Esophagus squamous epithelium (tissue), 5 donors: Measurements from ENCODE around the gene PCDHGA1. TPM values are rescaled to one million over a fixed set of nuclear protein-coding genes. Genes with fewer than 3 reads are reported as not detected.
"Not testable (repeated sequence)": the region's sequence is repeated elsewhere in the genome, so short reads cannot be mapped to it uniquely, and the experiment has no call there.

Experiments used
- DNase-seq: peaks from one replicate; lab custom pipeline; 2025; lab: John Stamatoyannopoulos, UW
- H3K27ac ChIP-seq, 4 donors: fragments of 200-600 bp; sonication (generic); one replicate each; pipeline ENCODE4 v1.5.1; 2016 to 2019; ENCODE audit warnings: mild to moderate bottlenecking in 1 of 4
- H3K27me3 ChIP-seq, 4 donors: fragments of 200-600 bp; sonication (generic); 1 replicate in 3 of 4; 2 replicates in 1 of 4; pipeline versions ENCODE4 v1.5.1 to v1.6.0; 2017 to 2021; ENCODE audit warnings: antibody characterized with exemption in 1 of 4
- H3K36me3 ChIP-seq, 3 donors: fragments of 200-600 bp; sonication (generic); one replicate each; pipeline ENCODE4 v1.5.1; 2016 to 2019
- H3K4me1 ChIP-seq, 3 donors: fragments of 200-600 bp; sonication (generic); one replicate each; pipeline ENCODE4 v1.5.1; 2017 to 2019
- H3K4me3 ChIP-seq, 4 donors: fragments of 200-600 bp; sonication (generic); 1 replicate in 3 of 4; 2 replicates in 1 of 4; pipeline ENCODE4 v1.5.1; 2016 to 2019; ENCODE audit warnings: mild to moderate bottlenecking in 2 of 4, moderate library complexity in 1 of 4
- H3K9me3 ChIP-seq, 3 donors: fragments of 200-600 bp; sonication (generic); one replicate each; pipeline ENCODE4 v1.5.1; 2016 to 2019
- CTCF ChIP-seq, 6 experiments: fragments of 450-650 bp in 4 of 6; fragments of 200-600 bp in 2 of 6; sonication (generic) in 2 of 6; IDR thresholded peaks; one replicate each; pipeline ENCODE4 v1.5.1; 2016 to 2019; ENCODE audit warnings: antibody characterized with exemption in 6 of 6, mild to moderate bottlenecking in 4 of 6, moderate library complexity in 4 of 6
- POLR2A ChIP-seq, 4 donors: fragments of 450-650 bp; IDR thresholded peaks; one replicate each; pipeline ENCODE4 v1.6.1; 2017; ENCODE audit warnings: antibody characterized with exemption in 4 of 4, mild to moderate bottlenecking in 4 of 4, moderate library complexity in 3 of 4
- WGBS, 2 donors: methylation state at CpG; one replicate each; pipeline ENCODE4 v1.1.5; 2018; 5-methylcytosine and 5-hydroxymethylcytosine counted together
- intact Hi-C: fragments of 100-400 bp; cut with DNase I; formaldehyde crosslinking; loops from one replicate; pipeline ENCODE4 v1.15.0; 2022
- total RNA-seq, 4 donors: library from RNA; depleted of rRNA; stranded (reverse); fragments of >200 nt; gene quantifications; one replicate each; pipeline ENCODE4 v1.1.0, GENCODE V29; 2016
- donor health status: DM: yes; HTN: yes; CAD: no.

The PCDHGA1 gene
- total RNA-seq, 4 donors from 2014 or later: 0.19 to 0.66 (median 0.34) TPM

DNA sequence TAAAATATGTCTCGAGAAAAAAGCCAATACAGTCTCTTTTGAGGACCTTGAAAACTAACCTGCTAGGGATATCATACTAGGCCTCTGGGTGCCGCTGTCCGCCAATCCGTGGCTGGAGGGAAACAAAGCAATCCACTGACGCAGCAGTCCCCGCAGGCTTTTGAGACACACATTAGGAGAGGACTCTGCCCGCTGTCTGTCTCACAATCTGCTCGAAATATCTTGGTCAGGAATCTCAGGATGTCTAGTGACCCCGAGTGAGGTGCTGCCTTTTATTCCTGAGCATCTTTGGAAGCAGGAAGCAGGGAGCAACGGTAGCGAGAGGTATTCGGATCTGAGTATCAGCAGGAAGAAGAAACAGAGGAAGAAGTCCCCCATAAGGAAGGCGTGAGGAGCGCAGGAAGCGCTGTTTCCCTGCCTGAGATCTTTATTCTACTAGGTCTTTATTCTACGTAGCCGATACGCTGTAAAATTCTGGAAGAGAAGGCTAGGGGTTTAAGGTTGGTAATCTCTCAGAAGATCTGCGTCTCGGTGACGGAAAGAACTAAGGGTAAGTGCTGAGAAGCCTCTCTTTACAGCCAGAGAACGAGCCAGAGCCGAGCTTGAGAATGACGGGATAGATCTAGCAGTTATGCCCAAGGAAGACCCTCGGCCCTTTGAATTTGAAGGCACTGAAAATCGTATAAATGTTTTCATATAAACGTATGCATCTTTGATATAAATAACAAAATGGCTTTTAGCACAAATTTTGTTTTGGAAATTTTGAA lies 4.0 kb upstream of the PCDHGA1 start:
- Histone ChIP-seq H3K4me3 (peak overlapping the region; percentile 2 to 58 (median 29)), H3K9me3 (peaks cover 0 to 75% (median 14%) of the 10 kb centered on the region in 3 donors), H3K4me1 (peaks cover 0 to 2% (median 0%) of the 10 kb centered on the region in 3 donors), H3K27me3 (peaks cover 0 to 43% (median 0%) of the 10 kb centered on the region in 4 donors), H3K27ac (peak overlapping the region in 2 of 4 donors; percentile 51), H3K36me3 (no peaks in the 10 kb centered on the region)
- 18 to 30% methylated on average over 26 to 27 of the region's 27 CpGs for WGBS, 2 donors
- DNase-seq: no peak
- intact Hi-C loops: no loop called here
- TF ChIP-seq POLR2A (IDR thresholded peaks at IDR 0.05): peak in 1 of 4 donors; percentile 20
- TF ChIP-seq CTCF (IDR thresholded peaks at IDR 0.05): peak in 2 of 6 experiments; percentile 23 to 39

DNA sequence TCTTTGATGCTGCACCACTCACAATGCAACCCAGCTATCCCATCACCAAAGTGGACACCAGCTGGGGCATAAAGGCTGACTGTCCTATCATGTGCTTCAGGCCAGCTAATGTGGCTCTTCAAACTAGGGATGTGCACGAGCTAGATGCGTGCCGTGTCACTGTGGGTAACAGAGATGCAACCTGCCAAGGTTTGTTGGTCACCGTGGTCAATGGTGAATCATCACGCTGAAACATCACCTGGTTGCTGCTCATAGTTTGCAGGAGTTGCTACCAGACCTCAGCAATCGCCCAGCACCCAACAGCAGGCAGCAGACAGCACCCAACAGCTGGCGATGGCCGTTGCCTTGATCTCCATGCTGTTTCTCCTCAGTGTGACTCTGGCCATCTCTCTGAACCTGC lies 2.1 kb upstream of the PCDHGA1 start:
- Histone ChIP-seq H3K36me3 (no peaks in the 10 kb centered on the region), H3K4me3 (no peak overlapping the region), H3K27ac (no peak overlapping the region), H3K27me3 (peaks cover 0 to 62% (median 0%) of the 10 kb centered on the region in 4 donors), H3K9me3 (peaks cover 0 to 77% (median 24%) of the 10 kb centered on the region in 3 donors), H3K4me1 (no peaks in the 10 kb centered on the region)
- WGBS, 2 donors: 60 to 82% methylated on average over 1 to 6 of the region's 8 CpGs
- TF ChIP-seq CTCF (IDR thresholded peaks at IDR 0.05): no peak
- no peak for TF ChIP-seq POLR2A (IDR thresholded peaks at IDR 0.05)
- DNase-seq: no peak
- intact Hi-C loops: no loop called here

GRCh38 chr5:141332571-141332970 lies 2.3 kb downstream of the PCDHGA1 start:
- peaks cover 0 to 86% (median 0%) of the 10 kb centered on the region in 4 donors for H3K27me3 ChIP-seq
- H3K27ac ChIP-seq, H3K36me3 ChIP-seq, intact Hi-C loops, DNase-seq, H3K4me3 ChIP-seq, H3K4me1 ChIP-seq: not testable (repeated sequence)
- WGBS, 2 donors: 50 to 55% methylated on average over 2 to 15 of the region's 39 CpGs
- H3K9me3 ChIP-seq: peaks cover 0 to 71% (median 38%) of the 10 kb centered on the region in 3 donors

DNA sequence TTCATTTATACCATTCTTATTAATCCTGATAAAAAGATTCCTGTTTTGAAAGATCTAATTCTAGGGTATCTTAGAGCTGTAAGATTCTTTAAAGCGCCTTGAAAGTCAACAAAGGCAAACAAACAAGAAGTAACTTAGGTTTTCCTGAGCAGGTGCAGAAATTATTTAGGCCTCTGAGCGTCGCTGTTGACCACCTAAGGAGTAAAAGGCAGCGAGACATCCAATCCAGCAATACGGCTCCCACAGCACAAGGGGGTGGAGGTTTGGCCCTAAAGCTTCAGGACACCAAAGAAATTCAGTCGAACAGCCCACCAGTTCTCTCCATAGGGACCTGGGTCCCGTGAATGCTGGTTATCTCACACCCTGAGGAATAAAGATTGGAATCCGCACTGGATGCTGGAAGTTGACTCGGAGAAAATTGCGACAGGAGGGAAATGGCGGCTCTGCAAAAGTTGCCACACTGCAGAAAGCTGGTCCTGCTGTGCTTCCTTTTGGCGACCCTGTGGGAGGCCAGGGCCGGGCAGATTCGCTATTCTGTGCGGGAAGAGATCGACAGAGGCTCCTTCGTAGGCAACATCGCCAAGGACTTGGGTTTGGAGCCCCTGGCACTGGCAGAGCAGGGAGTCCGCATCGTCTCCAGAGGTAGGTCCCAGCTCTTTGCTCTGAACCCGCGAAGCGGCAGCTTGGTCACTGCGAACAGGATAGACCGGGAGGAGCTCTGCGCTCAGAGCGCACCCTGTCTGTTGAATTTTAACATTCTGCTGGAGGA lies 8.4 kb downstream of the PCDHGA1 start, which contains the start of gene PCDHGA2:
TSS of gene PCDHGA2 (plus strand) at position 223 of the 769 bp plus-strand sequence.
- 27 to 28% methylated on average over 18 to 24 of the region's 27 CpGs for WGBS, 2 donors
- Histone ChIP-seq H3K4me1 (peaks cover 0 to 7% (median 0%) of the 10 kb centered on the region in 3 donors), H3K27me3 (peaks cover 0 to 63% (median 0%) of the 10 kb centered on the region in 4 donors), H3K4me3 (peak within 1 kb of the TSS in 3 of 4 donors; percentile 22 to 46 (median 34)), H3K36me3 (no peaks in the 10 kb centered on the region), H3K27ac (no peak within 1 kb of the TSS), H3K9me3 (peaks cover 0 to 70% (median 47%) of the 10 kb centered on the region in 3 donors)
- intact Hi-C loops: no loop called here
- TF ChIP-seq POLR2A (IDR thresholded peaks at IDR 0.05): no peak
- TF ChIP-seq CTCF (IDR thresholded peaks at IDR 0.05): peak in 4 of 6 experiments; percentile 10 to 40 (median 18)
- no peak for DNase-seq

DNA sequence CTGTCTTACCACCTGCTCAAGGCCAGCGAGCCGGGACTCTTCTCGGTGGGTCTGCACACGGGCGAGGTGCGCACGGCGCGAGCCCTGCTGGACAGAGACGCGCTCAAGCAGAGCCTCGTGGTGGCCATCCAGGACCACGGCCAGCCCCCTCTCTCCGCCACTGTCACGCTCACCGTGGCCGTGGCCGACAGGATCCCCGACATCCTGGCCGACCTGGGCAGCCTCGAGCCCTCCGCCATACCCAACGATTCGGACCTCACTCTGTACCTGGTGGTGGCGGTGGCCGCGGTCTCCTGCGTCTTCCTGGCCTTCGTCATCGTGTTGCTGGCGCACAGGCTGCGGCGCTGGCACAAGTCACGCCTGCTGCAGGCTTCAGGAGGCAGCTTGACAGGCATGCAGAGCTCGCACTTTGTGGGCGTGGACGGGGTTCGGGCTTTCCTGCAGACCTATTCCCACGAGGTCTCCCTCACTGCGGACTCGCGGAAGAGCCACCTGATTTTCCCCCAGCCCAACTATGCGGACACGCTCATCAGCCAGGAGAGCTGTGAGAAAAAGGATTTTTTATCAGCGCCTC lies 10.6 kb downstream of the PCDHGA1 start:
- 85 to 87% methylated on average over 7 to 13 of the region's 45 CpGs for WGBS, 2 donors
- H3K4me3 ChIP-seq, DNase-seq, intact Hi-C loops, H3K36me3 ChIP-seq, H3K4me1 ChIP-seq, H3K27ac ChIP-seq: not testable (repeated sequence)
- Histone ChIP-seq H3K27me3 (peaks cover 0 to 64% (median 0%) of the 10 kb centered on the region in 4 donors), H3K9me3 (peaks cover 0 to 79% (median 55%) of the 10 kb centered on the region in 3 donors)
